GM04503 (cell line): ENCODE results near the gene ITGB6.
"Not testable (repeated sequence)": the region's sequence is repeated elsewhere in the genome, so short reads cannot be mapped to it uniquely, and the experiment has no call there.

Experiments
- DNase-seq: peaks from one replicate; pipeline ENCODE4 v3.0.0-alpha.2; 2012; ENCODE audit warnings: low read depth

Gene ITGB6

GRCh38 chr2:160139991-160140390 lies 60.1 kb downstream of the ITGB6 start:
- DNase-seq = no peak

- no peak for DNase-seq
Measured at GRCh38 chr2:160139350-160139749, 60.7 kb downstream of the ITGB6 start.

GRCh38 chr2:160138406-160138805 lies 61.7 kb downstream of the ITGB6 start:
- no peak for DNase-seq

- no peak for DNase-seq
Measured at GRCh38 chr2:160137464-160137863, 62.6 kb downstream of the ITGB6 start.

GRCh38 chr2:160132761-160133160 lies 67.3 kb downstream of the ITGB6 start:
- DNase-seq = no peak

GRCh38 chr2:160126756-160127155 lies 73.3 kb downstream of the ITGB6 start:
- DNase-seq = no peak

- DNase-seq = no peak
Measured at GRCh38 chr2:160126315-160126714, 73.8 kb downstream of the ITGB6 start.

- DNase-seq = no peak
Measured at GRCh38 chr2:160125828-160126227, 74.2 kb downstream of the ITGB6 start.

GRCh38 chr2:160125366-160125765 lies 74.7 kb downstream of the ITGB6 start:
- DNase-seq = no peak

GRCh38 chr2:160124571-160124970 lies 75.5 kb downstream of the ITGB6 start:
- DNase-seq = no peak

GRCh38 chr2:160114721-160115120 lies 85.4 kb downstream of the ITGB6 start:
- not testable (repeated sequence) for DNase-seq

- DNase-seq = no peak
Measured at GRCh38 chr2:160114020-160114419, 86.1 kb downstream of the ITGB6 start.

GRCh38 chr2:160111951-160112798 lies 87.9 kb downstream of the ITGB6 start:
- no peak for DNase-seq

GRCh38 chr2:160110674-160111239 lies 89.3 kb downstream of the ITGB6 start:
- DNase-seq = no peak

GRCh38 chr2:160109939-160110673 lies 90.0 kb downstream of the ITGB6 start:
- peak; percentile 29 for DNase-seq

- DNase-seq = no peak
Measured at GRCh38 chr2:160109243-160109642, 90.8 kb downstream of the ITGB6 start.

GRCh38 chr2:160108646-160109045 lies 91.4 kb downstream of the ITGB6 start:
- no peak for DNase-seq

GRCh38 chr2:160105366-160105765 lies 94.7 kb downstream of the ITGB6 start:
- no peak for DNase-seq

GRCh38 chr2:160104115-160104514 lies 96.0 kb downstream of the ITGB6 start:
- DNase-seq = no peak

GRCh38 chr2:160097326-160097725 lies 102.7 kb downstream of the ITGB6 start:
- no peak for DNase-seq

- DNase-seq = no peak
Measured at GRCh38 chr2:160096409-160096808, 103.7 kb downstream of the ITGB6 start.

- no peak for DNase-seq
Measured at GRCh38 chr2:160092445-160092844, 107.6 kb downstream of the ITGB6 start.

- DNase-seq = peak; percentile 26
Measured at GRCh38 chr2:160091381-160091780, 108.7 kb downstream of the ITGB6 start.
